ENCODE data around the gene HS2ST1. TPM values are rescaled to one million over a fixed set of nuclear protein-coding genes. Genes with fewer than 3 reads are reported as not detected.

HS2ST1 gene
- total RNA-seq, 1 experiment from 2014 or later = 30.1 TPM

DNA sequence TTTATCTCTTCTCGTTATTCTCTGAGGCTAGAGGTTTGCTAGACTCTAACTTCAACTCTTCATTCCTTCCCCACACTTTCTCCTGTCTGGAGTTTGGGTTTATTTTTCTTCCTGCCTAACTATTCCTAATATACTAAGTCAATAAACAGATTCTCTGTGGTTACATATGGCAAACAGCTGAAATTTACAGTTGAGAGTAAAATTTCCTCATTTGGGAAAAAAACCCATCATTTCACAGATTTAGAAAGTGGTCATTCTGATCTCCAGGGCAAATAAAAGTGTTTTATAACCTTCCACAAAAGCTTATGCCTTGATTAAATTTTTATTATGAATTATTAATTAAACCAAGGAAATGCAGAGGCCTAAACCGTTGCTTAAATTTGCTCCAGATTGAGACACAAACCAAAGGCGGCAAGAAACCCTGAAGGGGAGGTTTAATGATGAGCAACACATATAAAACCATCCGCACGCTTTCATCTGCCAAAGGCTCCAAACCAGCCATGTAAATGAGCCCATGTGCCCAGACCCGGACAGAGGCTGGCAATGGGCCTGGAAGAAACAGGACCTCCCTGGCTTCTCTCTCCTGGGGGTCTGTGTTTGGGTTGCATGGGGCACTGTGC is 212.6 kb downstream of the HS2ST1 start:
- Histone ChIP-seq H4K20me1 (ENCODE audit: insufficient read depth) (no peaks in the 10 kb centered on the region), H3K79me2 (ENCODE audit: insufficient read depth, low read length) (no peaks in the 10 kb centered on the region), H3K36me3 (ENCODE audit: control insufficient read depth in 1 of 2, insufficient read depth in 2 of 2, low read length in 2 of 2) (no peaks in the 10 kb centered on the region), H3K9me3 (ENCODE audit: control insufficient read depth in 1 of 2, insufficient read depth in 1 of 2, low read depth in 1 of 2, low read length in 2 of 2) (no peaks in the 10 kb centered on the region), H3K4me2 (ENCODE audit: low read length) (no peak overlapping the region), H3K4me1 (ENCODE audit: control insufficient read depth in 1 of 2, insufficient read depth in 2 of 2, low read length in 2 of 2) (peaks cover 0 to 3% of the 10 kb centered on the region in 2 experiments; a peak in 1 of 4 replicates), H3K9me2 (ENCODE audit: insufficient read depth) (no peaks in the 10 kb centered on the region), H3K4me3 (replicated peaks in 1 of 2; ENCODE audit: low read depth in 1 of 2, low read length in 2 of 2) (no peak overlapping the region), H3K9ac (ENCODE audit: low read length) (no peak overlapping the region), H3K27me3 (ENCODE audit: insufficient read depth, low read length) (no peaks in the 10 kb centered on the region), H3K27ac (ENCODE audit: low read depth, low read length) (no peak overlapping the region), H2AFZ (ENCODE audit: low read depth, low read length, poor library complexity, severe bottlenecking) (no peak overlapping the region)
- TF ChIP-seq ZNF274 (IDR thresholded peaks at IDR 0.05; ENCODE audit: low read depth, low read length) (no peak), CEBPB (IDR thresholded peaks at IDR 0.05; ENCODE audit: low read depth) (no peak), SP1 (IDR thresholded peaks at IDR 0.05; ENCODE audit: low read depth) (no peak), FOSL1 (IDR thresholded peaks at IDR 0.05; ENCODE audit: low read depth) (no peak), ELF1 (IDR thresholded peaks at IDR 0.05; ENCODE audit: borderline replicate concordance, low read depth) (no peak), EZH2 (IDR thresholded peaks at IDR 0.05) (no peak), YY1 (IDR thresholded peaks at IDR 0.05; ENCODE audit: extremely low read depth, insufficient replicate concordance, low read depth, low read length) (no peak), JUND (IDR thresholded peaks at IDR 0.05) (no peak), RAD21 (IDR thresholded peaks at IDR 0.05; ENCODE audit: low read depth) (no peak), EGR1 (IDR thresholded peaks at IDR 0.05; ENCODE audit: low read depth) (no peak), SRF (IDR thresholded peaks at IDR 0.05; ENCODE audit: low read depth) (no peak), CBX3 (IDR thresholded peaks at IDR 0.05; ENCODE audit: low read depth) (no peak), TCF7L2 (IDR thresholded peaks at IDR 0.05; ENCODE audit: borderline replicate concordance, extremely low read depth, insufficient read depth, insufficient read length) (no peak), SIN3A (IDR thresholded peaks at IDR 0.05; ENCODE audit: low read depth) (no peak), ZFX (IDR thresholded peaks at IDR 0.05) (no peak)
- TF ChIP-seq, protein P1, sequence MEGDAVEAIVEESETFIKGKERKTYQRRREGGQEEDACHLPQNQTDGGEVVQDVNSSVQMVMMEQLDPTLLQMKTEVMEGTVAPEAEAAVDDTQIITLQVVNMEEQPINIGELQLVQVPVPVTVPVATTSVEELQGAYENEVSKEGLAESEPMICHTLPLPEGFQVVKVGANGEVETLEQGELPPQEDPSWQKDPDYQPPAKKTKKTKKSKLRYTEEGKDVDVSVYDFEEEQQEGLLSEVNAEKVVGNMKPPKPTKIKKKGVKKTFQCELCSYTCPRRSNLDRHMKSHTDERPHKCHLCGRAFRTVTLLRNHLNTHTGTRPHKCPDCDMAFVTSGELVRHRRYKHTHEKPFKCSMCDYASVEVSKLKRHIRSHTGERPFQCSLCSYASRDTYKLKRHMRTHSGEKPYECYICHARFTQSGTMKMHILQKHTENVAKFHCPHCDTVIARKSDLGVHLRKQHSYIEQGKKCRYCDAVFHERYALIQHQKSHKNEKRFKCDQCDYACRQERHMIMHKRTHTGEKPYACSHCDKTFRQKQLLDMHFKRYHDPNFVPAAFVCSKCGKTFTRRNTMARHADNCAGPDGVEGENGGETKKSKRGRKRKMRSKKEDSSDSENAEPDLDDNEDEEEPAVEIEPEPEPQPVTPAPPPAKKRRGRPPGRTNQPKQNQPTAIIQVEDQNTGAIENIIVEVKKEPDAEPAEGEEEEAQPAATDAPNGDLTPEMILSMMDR (IDR thresholded peaks at IDR 0.05 in 2 of 3, conservative IDR thresholded peaks at IDR 0.05 in 1 of 3; ENCODE audit: borderline replicate concordance in 1 of 3, insufficient read depth in 1 of 3, low read depth in 2 of 3, low read length in 2 of 3) = no peak
- TF ChIP-seq, protein P2, sequence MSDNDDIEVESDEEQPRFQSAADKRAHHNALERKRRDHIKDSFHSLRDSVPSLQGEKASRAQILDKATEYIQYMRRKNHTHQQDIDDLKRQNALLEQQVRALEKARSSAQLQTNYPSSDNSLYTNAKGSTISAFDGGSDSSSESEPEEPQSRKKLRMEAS (IDR thresholded peaks at IDR 0.05) = no peak
- TF ChIP-seq, protein P3, sequence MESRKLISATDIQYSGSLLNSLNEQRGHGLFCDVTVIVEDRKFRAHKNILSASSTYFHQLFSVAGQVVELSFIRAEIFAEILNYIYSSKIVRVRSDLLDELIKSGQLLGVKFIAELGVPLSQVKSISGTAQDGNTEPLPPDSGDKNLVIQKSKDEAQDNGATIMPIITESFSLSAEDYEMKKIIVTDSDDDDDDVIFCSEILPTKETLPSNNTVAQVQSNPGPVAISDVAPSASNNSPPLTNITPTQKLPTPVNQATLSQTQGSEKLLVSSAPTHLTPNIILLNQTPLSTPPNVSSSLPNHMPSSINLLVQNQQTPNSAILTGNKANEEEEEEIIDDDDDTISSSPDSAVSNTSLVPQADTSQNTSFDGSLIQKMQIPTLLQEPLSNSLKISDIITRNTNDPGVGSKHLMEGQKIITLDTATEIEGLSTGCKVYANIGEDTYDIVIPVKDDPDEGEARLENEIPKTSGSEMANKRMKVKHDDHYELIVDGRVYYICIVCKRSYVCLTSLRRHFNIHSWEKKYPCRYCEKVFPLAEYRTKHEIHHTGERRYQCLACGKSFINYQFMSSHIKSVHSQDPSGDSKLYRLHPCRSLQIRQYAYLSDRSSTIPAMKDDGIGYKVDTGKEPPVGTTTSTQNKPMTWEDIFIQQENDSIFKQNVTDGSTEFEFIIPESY (IDR thresholded peaks at IDR 0.05; ENCODE audit: extremely low read depth, insufficient replicate concordance, low read length) = no peak
- TF ChIP-seq, protein P4, sequence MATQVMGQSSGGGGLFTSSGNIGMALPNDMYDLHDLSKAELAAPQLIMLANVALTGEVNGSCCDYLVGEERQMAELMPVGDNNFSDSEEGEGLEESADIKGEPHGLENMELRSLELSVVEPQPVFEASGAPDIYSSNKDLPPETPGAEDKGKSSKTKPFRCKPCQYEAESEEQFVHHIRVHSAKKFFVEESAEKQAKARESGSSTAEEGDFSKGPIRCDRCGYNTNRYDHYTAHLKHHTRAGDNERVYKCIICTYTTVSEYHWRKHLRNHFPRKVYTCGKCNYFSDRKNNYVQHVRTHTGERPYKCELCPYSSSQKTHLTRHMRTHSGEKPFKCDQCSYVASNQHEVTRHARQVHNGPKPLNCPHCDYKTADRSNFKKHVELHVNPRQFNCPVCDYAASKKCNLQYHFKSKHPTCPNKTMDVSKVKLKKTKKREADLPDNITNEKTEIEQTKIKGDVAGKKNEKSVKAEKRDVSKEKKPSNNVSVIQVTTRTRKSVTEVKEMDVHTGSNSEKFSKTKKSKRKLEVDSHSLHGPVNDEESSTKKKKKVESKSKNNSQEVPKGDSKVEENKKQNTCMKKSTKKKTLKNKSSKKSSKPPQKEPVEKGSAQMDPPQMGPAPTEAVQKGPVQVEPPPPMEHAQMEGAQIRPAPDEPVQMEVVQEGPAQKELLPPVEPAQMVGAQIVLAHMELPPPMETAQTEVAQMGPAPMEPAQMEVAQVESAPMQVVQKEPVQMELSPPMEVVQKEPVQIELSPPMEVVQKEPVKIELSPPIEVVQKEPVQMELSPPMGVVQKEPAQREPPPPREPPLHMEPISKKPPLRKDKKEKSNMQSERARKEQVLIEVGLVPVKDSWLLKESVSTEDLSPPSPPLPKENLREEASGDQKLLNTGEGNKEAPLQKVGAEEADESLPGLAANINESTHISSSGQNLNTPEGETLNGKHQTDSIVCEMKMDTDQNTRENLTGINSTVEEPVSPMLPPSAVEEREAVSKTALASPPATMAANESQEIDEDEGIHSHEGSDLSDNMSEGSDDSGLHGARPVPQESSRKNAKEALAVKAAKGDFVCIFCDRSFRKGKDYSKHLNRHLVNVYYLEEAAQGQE (IDR thresholded peaks at IDR 0.05; ENCODE audit: low read depth) = no peak
- TF ChIP-seq, protein P5, sequence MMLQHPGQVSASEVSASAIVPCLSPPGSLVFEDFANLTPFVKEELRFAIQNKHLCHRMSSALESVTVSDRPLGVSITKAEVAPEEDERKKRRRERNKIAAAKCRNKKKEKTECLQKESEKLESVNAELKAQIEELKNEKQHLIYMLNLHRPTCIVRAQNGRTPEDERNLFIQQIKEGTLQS (IDR thresholded peaks at IDR 0.05) = no peak
- DNase-seq (ENCODE audit: low read depth, low spot score) (no peak), ATAC-seq (no peak)
- intact Hi-C loops (cut with micrococcal nuclease) = no loop called here
- RAD21 ChIA-PET (ENCODE audit: low non-redundant PET in 1 of 2, low total read pairs in 2 of 2, uncharacterized antibody in 2 of 2, unreplicated experiment in 2 of 2) = no interaction called here
- POLR2A ChIA-PET = no interaction called here
- CTCF ChIA-PET = no interaction called here
- no TSS peak for BruUV-seq (replicated peaks)

Data from HCT116 (cell line).